Mesodermal cell (in vitro differentiated cells): ENCODE data around the gene HMGB4. TPM values are rescaled to one million over a fixed set of nuclear protein-coding genes. Genes with fewer than 3 reads are reported as not detected.

Source experiments
- H3K27ac ChIP-seq: 2 replicates; pipeline ENCODE4 v1.7.0; 2013; ENCODE audit warnings: mild to moderate bottlenecking, low read depth, low read length, moderate library complexity; ENCODE audit not compliant: severe bottlenecking
- H3K36me3 ChIP-seq: 2 replicates; pipeline ENCODE4 v1.7.1; 2013; ENCODE audit warnings: mild to moderate bottlenecking, low read length, moderate library complexity; ENCODE audit not compliant: control insufficient read depth, insufficient read depth
- H3K4me1 ChIP-seq: one replicate; pipeline ENCODE4 v1.7.1; 2013; ENCODE audit warnings: mild to moderate bottlenecking, low read length; ENCODE audit not compliant: insufficient read depth, control insufficient read depth, poor library complexity, severe bottlenecking
- H3K4me3 ChIP-seq: 2 replicates; pipeline ENCODE4 v1.7.0; 2013; ENCODE audit warnings: low read length, control low read depth, mild to moderate bottlenecking; ENCODE audit not compliant: insufficient read depth, poor library complexity, severe bottlenecking; ENCODE audit errors: extremely low read depth
- H3K9me3 ChIP-seq: 2 replicates; pipeline ENCODE4 v1.7.1; 2013; ENCODE audit warnings: mild to moderate bottlenecking, low read length, moderate library complexity; ENCODE audit not compliant: control insufficient read depth
- WGBS, 2 experiments: methylation state at CpG; one replicate each; pipeline ENCODE4 v1.1.5; 2013; ENCODE audit warnings: missing lambda C conversion rate in 2 of 2; ENCODE audit not compliant: insufficient coverage in 2 of 2; 5-methylcytosine and 5-hydroxymethylcytosine counted together
- polyA plus RNA-seq, 2 experiments: library from polyadenylated mRNA; stranded (reverse); fragments of 50-300 nt; gene quantifications; one replicate each; pipeline ENCODE4 v1.2.3, GENCODE V29; 2013

HMGB4 gene, protein sequence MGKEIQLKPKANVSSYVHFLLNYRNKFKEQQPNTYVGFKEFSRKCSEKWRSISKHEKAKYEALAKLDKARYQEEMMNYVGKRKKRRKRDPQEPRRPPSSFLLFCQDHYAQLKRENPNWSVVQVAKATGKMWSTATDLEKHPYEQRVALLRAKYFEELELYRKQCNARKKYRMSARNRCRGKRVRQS
- not detected for polyA plus RNA-seq (2013, experiment 1 of 2)
- not detected for polyA plus RNA-seq (2013, experiment 2 of 2)

DNA sequence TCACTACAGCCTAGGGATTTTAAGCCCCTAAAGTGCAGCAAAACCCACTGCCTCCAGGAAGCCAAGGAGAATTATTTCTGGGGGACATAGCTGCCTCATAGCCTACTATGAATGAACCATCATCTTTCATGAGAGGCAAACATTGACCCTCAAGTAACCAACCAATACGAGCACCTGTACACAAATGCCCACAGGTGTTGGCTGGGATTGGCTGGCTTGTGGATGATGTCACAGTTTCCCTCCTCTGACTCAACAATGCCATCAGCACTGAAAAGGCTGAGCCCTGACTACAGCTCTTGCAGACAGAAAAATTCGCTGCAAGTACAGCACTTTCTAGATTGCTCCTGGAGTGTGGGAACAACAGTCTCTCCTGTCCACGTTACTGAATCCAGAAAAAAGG, at the start of gene HMGB4:
HMGB4 (plus strand) TSS at position 301 of the 400 bp plus-strand sequence. CDS start 113 bp downstream, outside the sequence.
- H3K4me1 ChIP-seq: peaks cover 15% of the 10 kb centered on the region
- no peaks in the 10 kb centered on the region for H3K36me3 ChIP-seq
- no peak within 1 kb of the TSS for H3K27ac ChIP-seq
- no peak within 1 kb of the TSS for H3K4me3 ChIP-seq
- WGBS, 2 experiments: 88 to 95% methylated on average over 2 of the region's 3 CpGs
- H3K9me3 ChIP-seq: no peaks in the 10 kb centered on the region

GRCh38 chr1:33814166-33814565, 49.7 kb upstream of the HMGB4 start:
- Histone ChIP-seq H3K4me3 (no peak overlapping the region), H3K36me3 (no peaks in the 10 kb centered on the region), H3K9me3 (no peaks in the 10 kb centered on the region), H3K4me1 (peaks cover 6% of the 10 kb centered on the region), H3K27ac (no peak overlapping the region)
- WGBS, 2 experiments: 78 to 97% methylated on average over 2 of the region's 2 CpGs

DNA sequence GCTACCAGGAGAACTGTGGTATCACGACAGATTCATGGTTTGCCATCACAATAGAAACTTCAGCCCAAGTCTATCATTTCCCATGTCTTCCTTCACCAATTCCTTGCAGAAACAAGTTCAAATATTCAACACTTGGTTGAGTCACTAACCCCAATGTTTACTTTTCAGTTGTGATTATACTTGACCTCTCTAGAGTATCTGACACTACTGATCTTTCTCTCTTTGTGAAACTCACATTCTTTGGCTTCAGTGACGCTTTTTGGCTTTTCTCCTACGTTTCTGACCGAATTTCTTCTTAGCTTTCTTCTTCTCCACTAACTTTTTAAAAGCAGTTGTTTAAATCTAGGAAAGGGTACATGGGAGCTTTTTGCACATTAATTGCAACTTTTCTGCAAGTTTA, 48.8 kb upstream of the HMGB4 start:
- H3K27ac ChIP-seq: no peak overlapping the region
- WGBS, 2 experiments: 92% methylated on average over 1 of the region's 4 CpGs
- H3K36me3 ChIP-seq: no peaks in the 10 kb centered on the region
- peaks cover 6% of the 10 kb centered on the region for H3K4me1 ChIP-seq
- no peaks in the 10 kb centered on the region for H3K9me3 ChIP-seq
- H3K4me3 ChIP-seq: no peak overlapping the region

DNA sequence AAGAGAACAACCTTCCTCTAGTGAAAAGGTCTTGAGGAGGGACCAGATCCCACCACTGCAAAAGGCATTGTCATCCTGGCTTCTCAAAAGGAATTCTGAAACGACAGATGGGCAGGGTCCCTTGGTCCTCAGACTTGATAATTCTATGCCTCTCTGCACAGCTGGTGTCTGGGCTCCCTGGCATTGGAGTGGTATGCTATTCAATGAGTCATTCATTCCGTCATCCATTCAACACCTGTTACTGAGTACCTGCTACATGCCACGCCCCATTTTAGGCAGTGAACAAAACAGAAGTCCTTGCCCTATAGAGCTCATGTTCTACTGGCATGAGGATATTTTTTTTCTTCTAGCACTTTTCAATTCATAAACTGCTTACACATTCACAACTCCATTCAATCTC, 45.8 kb upstream of the HMGB4 start:
- Histone ChIP-seq H3K9me3 (no peaks in the 10 kb centered on the region), H3K4me3 (no peak overlapping the region), H3K4me1 (peaks cover 6% of the 10 kb centered on the region), H3K27ac (no peak overlapping the region), H3K36me3 (no peaks in the 10 kb centered on the region)
- 100% methylated on average over 1 to 2 of the region's 3 CpGs for WGBS, 2 experiments

GRCh38 chr1:33819290-33819912, 44.5 kb upstream of the HMGB4 start:
- Histone ChIP-seq H3K36me3 (no peaks in the 10 kb centered on the region), H3K27ac (no peak overlapping the region), H3K4me3 (no peak overlapping the region), H3K4me1 (peaks cover 4% of the 10 kb centered on the region), H3K9me3 (no peaks in the 10 kb centered on the region)
- WGBS, 2 experiments: 87 to 95% methylated on average over 8 to 9 of the region's 10 CpGs

DNA sequence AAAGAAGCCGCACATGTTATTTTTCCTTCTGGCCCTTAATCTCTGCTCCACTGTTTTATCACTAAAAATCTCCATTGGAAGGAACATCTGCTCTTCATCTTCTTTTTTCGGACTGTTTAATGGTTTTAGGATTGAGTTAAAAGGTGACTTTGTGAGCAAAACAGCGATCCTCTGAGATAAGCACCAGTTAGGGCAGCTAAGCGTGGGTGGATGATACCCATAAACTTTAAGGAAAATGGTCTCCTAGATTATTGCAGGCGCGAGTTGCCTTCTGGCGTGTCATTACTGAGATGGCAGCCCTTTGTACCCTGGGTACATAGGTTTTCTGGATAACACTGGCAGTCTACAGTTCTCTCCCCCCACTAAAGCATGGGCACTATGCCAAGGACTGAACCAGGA, 44.0 kb upstream of the HMGB4 start:
- Histone ChIP-seq H3K4me1 (no peaks in the 10 kb centered on the region), H3K9me3 (no peaks in the 10 kb centered on the region), H3K4me3 (no peak overlapping the region), H3K36me3 (no peaks in the 10 kb centered on the region), H3K27ac (no peak overlapping the region)
- WGBS, 2 experiments: 84 to 86% methylated on average over 5 of the region's 7 CpGs

DNA sequence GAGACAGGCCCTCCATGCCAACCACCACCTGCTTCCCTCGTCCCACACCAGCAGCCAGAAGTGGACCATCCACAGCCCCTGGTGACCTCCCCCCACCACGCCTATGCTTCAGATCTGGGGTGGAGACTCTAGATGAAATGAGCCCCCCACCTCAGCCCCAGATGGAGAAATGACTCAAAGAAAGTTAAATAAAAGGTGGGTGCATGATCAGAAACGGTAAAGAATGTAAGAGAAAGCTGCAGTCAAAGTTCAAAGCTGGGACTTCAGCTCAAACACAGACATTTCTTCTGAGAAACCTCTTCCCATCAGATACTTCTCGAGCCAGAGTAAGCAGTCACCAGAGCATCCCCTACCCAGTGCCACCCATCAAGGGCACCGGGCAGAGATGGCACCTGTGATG, 43.1 kb upstream of the HMGB4 start:
- 94 to 100% methylated on average over 1 to 2 of the region's 5 CpGs for WGBS, 2 experiments
- H3K4me3 ChIP-seq: no peak overlapping the region
- H3K9me3 ChIP-seq: no peaks in the 10 kb centered on the region
- no peak overlapping the region for H3K27ac ChIP-seq
- H3K36me3 ChIP-seq: no peaks in the 10 kb centered on the region
- H3K4me1 ChIP-seq: no peaks in the 10 kb centered on the region

- Histone ChIP-seq H3K4me1 (no peaks in the 10 kb centered on the region), H3K27ac (no peak overlapping the region), H3K4me3 (no peak overlapping the region), H3K36me3 (no peaks in the 10 kb centered on the region), H3K9me3 (no peaks in the 10 kb centered on the region)
- WGBS, 2 experiments: 87 to 93% methylated on average over 4 to 6 of the region's 6 CpGs
These were observed 42.6 kb upstream of the HMGB4 start for GRCh38 chr1:33821291-33821690.

DNA sequence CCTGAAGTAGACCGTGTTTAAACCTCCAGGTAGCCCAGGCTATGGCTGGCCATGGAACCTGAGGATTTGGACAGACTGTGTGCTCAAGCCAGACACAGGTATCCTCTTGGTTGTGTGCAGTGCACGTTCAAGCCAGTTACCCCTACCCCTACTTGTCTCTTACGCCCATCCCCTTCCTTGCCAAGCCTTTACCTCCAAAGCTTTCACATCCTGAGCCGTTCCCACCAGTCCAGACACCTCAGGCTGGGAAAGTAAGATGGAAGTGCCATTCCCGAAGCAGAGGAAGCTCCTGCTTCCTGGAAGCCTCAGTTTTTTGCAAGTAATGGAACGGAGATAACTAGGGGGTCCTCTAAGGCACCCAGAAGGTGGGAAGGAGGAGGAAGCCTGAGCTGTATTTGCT, 41.5 kb upstream of the HMGB4 start:
- 84 to 95% methylated on average over 4 of the region's 6 CpGs for WGBS, 2 experiments
- Histone ChIP-seq H3K4me3 (no peak overlapping the region), H3K27ac (no peak overlapping the region), H3K4me1 (no peaks in the 10 kb centered on the region), H3K36me3 (no peaks in the 10 kb centered on the region), H3K9me3 (no peaks in the 10 kb centered on the region)

- no peaks in the 10 kb centered on the region for H3K9me3 ChIP-seq
- WGBS, 2 experiments: no CpG with 5 or more reads among the region's 2 CpGs
- H3K4me1 ChIP-seq: no peaks in the 10 kb centered on the region
- H3K36me3 ChIP-seq: no peaks in the 10 kb centered on the region
- H3K4me3 ChIP-seq: no peak overlapping the region
- no peak overlapping the region for H3K27ac ChIP-seq
These were observed 40.5 kb upstream of the HMGB4 start for GRCh38 chr1:33823401-33823800.

GRCh38 chr1:33823830-33824229, 40.0 kb upstream of the HMGB4 start:
- Histone ChIP-seq H3K27ac (no peak overlapping the region), H3K4me3 (no peak overlapping the region), H3K4me1 (no peaks in the 10 kb centered on the region), H3K9me3 (no peaks in the 10 kb centered on the region), H3K36me3 (no peaks in the 10 kb centered on the region)
- WGBS, 2 experiments: no CpG with 5 or more reads among the region's 1 CpG
